ENCODE data around the gene SYNDIG1.

DNA sequence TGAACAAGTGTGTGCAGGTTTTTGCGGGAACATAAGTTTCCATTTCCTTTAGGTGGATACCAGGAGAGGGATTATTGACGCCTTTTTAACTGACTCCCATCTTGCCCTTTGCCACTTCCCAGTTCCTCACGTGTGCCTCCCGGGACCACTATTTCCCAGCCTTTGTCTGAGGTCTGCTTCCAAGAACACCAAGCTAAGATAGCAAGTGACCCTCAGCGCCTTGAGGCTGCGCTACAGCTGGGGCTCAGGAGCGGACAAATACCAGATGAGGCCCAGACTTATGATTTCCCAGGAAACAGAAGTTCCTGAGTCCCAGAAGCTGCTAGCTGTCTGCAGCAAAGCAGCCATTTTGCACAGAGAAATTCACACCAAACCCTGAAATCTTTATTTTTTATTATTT is 216.7 kb downstream of the SYNDIG1 start:
- TF ChIP-seq, protein P1, sequence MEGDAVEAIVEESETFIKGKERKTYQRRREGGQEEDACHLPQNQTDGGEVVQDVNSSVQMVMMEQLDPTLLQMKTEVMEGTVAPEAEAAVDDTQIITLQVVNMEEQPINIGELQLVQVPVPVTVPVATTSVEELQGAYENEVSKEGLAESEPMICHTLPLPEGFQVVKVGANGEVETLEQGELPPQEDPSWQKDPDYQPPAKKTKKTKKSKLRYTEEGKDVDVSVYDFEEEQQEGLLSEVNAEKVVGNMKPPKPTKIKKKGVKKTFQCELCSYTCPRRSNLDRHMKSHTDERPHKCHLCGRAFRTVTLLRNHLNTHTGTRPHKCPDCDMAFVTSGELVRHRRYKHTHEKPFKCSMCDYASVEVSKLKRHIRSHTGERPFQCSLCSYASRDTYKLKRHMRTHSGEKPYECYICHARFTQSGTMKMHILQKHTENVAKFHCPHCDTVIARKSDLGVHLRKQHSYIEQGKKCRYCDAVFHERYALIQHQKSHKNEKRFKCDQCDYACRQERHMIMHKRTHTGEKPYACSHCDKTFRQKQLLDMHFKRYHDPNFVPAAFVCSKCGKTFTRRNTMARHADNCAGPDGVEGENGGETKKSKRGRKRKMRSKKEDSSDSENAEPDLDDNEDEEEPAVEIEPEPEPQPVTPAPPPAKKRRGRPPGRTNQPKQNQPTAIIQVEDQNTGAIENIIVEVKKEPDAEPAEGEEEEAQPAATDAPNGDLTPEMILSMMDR (conservative IDR thresholded peaks at IDR 0.05; ENCODE audit: low read length): no peak
- no peak for TF ChIP-seq EZH2phosphoT487 (IDR thresholded peaks at IDR 0.05; ENCODE audit: borderline replicate concordance, low read depth, low read length)
